ENCODE measurements around the gene SNX25. TPM values are rescaled to one million over a fixed set of nuclear protein-coding genes. Genes with fewer than 3 reads are reported as not detected.

Gene SNX25
- polyA plus RNA-seq, 1 donor from 2014 or later, result 6.4 TPM

DNA sequence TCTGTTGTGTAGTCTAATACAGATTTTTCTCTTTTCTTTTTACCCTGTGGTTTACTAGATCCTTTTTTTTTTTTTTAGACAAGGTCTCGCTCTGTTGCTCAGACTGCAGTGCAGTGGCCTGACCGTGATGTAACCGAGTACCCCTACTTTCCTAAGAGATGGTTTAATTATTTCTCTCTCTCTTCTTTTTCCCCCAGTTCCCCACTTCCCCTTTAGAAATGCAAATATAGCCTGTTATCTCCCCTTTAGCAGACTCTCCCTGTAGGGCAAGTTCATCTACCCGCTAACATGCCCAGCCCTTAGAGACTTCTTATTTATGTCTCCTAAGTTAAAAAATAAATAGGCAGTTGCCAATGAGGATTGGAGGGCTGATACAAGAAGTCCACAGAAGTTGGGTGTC is 4.5 kb downstream of the SNX25 start:
- no peaks in the 10 kb centered on the region for H3F3A ChIP-seq (ENCODE audit: insufficient read depth, low read length, poor library complexity, severe bottlenecking)
- H3K27ac ChIP-seq (ENCODE audit: low read length), result no peak overlapping the region
- no peak overlapping the region for H3K4me2 ChIP-seq (ENCODE audit: low read length)
- H3K36me3 ChIP-seq (ENCODE audit: insufficient read depth, low read length), result no peaks in the 10 kb centered on the region
- H3K79me2 ChIP-seq (replicated peaks; ENCODE audit: insufficient read depth, low read length), result peaks cover 7% of the 10 kb centered on the region
- no peaks in the 10 kb centered on the region for H3K27me3 ChIP-seq (ENCODE audit: insufficient read depth, low read depth, low read length)
- no peaks in the 10 kb centered on the region for H3K9me2 ChIP-seq (ENCODE audit: insufficient read depth, low read length)
- H3K9ac ChIP-seq (ENCODE audit: low read length), result no peak overlapping the region
- H4K20me1 ChIP-seq (ENCODE audit: insufficient read depth), result no peaks in the 10 kb centered on the region
- no peaks in the 10 kb centered on the region for H3K9me3 ChIP-seq (ENCODE audit: low read length)
- TF ChIP-seq, protein P1, sequence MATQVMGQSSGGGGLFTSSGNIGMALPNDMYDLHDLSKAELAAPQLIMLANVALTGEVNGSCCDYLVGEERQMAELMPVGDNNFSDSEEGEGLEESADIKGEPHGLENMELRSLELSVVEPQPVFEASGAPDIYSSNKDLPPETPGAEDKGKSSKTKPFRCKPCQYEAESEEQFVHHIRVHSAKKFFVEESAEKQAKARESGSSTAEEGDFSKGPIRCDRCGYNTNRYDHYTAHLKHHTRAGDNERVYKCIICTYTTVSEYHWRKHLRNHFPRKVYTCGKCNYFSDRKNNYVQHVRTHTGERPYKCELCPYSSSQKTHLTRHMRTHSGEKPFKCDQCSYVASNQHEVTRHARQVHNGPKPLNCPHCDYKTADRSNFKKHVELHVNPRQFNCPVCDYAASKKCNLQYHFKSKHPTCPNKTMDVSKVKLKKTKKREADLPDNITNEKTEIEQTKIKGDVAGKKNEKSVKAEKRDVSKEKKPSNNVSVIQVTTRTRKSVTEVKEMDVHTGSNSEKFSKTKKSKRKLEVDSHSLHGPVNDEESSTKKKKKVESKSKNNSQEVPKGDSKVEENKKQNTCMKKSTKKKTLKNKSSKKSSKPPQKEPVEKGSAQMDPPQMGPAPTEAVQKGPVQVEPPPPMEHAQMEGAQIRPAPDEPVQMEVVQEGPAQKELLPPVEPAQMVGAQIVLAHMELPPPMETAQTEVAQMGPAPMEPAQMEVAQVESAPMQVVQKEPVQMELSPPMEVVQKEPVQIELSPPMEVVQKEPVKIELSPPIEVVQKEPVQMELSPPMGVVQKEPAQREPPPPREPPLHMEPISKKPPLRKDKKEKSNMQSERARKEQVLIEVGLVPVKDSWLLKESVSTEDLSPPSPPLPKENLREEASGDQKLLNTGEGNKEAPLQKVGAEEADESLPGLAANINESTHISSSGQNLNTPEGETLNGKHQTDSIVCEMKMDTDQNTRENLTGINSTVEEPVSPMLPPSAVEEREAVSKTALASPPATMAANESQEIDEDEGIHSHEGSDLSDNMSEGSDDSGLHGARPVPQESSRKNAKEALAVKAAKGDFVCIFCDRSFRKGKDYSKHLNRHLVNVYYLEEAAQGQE (IDR thresholded peaks at IDR 0.05; ENCODE audit: borderline replicate concordance), result no peak
- TF ChIP-seq EZH2 (IDR thresholded peaks at IDR 0.05; ENCODE audit: borderline replicate concordance, insufficient read depth, low read length, poor library complexity, severe bottlenecking) (no peak), EP300 (conservative IDR thresholded peaks at IDR 0.05; ENCODE audit: poor library complexity, severe bottlenecking) (no peak), RAD21 (conservative IDR thresholded peaks at IDR 0.05) (no peak), MXI1 (conservative IDR thresholded peaks at IDR 0.05; ENCODE audit: poor library complexity, severe bottlenecking) (no peak)
- no peak overlapping the region for H2AFZ ChIP-seq (ENCODE audit: low read depth, low read length)
- no peak overlapping the region for H3K4me3 ChIP-seq (ENCODE audit: low read length)

DNA sequence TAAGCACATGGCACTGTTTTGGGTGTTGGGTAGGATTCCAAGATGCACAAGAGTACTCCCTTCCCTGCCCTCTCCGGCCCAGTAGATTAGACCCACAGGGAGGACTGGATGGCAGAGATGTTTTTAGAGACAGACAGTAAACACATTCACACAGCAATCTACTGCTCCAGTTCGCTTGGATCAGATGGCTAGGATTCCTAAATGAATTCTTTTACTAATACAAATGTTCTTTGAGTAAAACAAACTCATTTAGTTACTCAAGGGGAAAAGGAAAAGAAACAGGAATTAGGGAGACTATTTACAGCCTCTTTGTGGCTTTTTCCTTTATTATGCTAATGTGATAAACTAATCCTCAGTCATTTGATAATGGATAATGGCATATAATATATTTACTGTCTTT is 5.9 kb downstream of the SNX25 start:
- Histone ChIP-seq H3K9me3 (ENCODE audit: low read length) (no peaks in the 10 kb centered on the region), H3K36me3 (ENCODE audit: insufficient read depth, low read length) (no peaks in the 10 kb centered on the region), H3K4me2 (ENCODE audit: low read length) (no peak overlapping the region), H2AFZ (ENCODE audit: low read depth, low read length) (no peak overlapping the region), H3K27ac (ENCODE audit: low read length) (no peak overlapping the region), H4K20me1 (ENCODE audit: insufficient read depth) (no peaks in the 10 kb centered on the region), H3F3A (ENCODE audit: insufficient read depth, low read length, poor library complexity, severe bottlenecking) (no peaks in the 10 kb centered on the region), H3K9ac (ENCODE audit: low read length) (no peak overlapping the region), H3K79me2 (replicated peaks; ENCODE audit: insufficient read depth, low read length) (peaks cover 7% of the 10 kb centered on the region), H3K4me3 (ENCODE audit: low read length) (no peak overlapping the region), H3K9me2 (ENCODE audit: insufficient read depth, low read length) (no peaks in the 10 kb centered on the region), H3K27me3 (ENCODE audit: insufficient read depth, low read depth, low read length) (no peaks in the 10 kb centered on the region)
- TF ChIP-seq EP300 (conservative IDR thresholded peaks at IDR 0.05; ENCODE audit: poor library complexity, severe bottlenecking) (no peak), SMC3 (conservative IDR thresholded peaks at IDR 0.05; ENCODE audit: poor library complexity) (no peak), EZH2 (IDR thresholded peaks at IDR 0.05; ENCODE audit: borderline replicate concordance, insufficient read depth, low read length, poor library complexity, severe bottlenecking) (no peak), MXI1 (conservative IDR thresholded peaks at IDR 0.05; ENCODE audit: poor library complexity, severe bottlenecking) (no peak), TAF1 (IDR thresholded peaks at IDR 0.05; ENCODE audit: low read depth) (no peak), POLR2AphosphoS5 (IDR thresholded peaks at IDR 0.05) (no peak), RAD21 (conservative IDR thresholded peaks at IDR 0.05) (no peak)
- TF ChIP-seq, protein P1 (IDR thresholded peaks at IDR 0.05; ENCODE audit: borderline replicate concordance), result no peak
- TF ChIP-seq, protein P2, sequence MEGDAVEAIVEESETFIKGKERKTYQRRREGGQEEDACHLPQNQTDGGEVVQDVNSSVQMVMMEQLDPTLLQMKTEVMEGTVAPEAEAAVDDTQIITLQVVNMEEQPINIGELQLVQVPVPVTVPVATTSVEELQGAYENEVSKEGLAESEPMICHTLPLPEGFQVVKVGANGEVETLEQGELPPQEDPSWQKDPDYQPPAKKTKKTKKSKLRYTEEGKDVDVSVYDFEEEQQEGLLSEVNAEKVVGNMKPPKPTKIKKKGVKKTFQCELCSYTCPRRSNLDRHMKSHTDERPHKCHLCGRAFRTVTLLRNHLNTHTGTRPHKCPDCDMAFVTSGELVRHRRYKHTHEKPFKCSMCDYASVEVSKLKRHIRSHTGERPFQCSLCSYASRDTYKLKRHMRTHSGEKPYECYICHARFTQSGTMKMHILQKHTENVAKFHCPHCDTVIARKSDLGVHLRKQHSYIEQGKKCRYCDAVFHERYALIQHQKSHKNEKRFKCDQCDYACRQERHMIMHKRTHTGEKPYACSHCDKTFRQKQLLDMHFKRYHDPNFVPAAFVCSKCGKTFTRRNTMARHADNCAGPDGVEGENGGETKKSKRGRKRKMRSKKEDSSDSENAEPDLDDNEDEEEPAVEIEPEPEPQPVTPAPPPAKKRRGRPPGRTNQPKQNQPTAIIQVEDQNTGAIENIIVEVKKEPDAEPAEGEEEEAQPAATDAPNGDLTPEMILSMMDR (IDR thresholded peaks at IDR 0.05; ENCODE audit: poor library complexity, severe bottlenecking), result no peak

Data from neural cell (in vitro differentiated cells).